ENCODE data around the gene PROS1. TPM values are rescaled to one million over a fixed set of nuclear protein-coding genes. Genes with fewer than 3 reads are reported as not detected.

PROS1 gene
- total and polyA plus RNA-seq, 10 of the 15 experiments (the other 5 are each of a cell fraction or from before 2014, with no cell fraction given): 0.10 TPM; not detected in 9

DNA sequence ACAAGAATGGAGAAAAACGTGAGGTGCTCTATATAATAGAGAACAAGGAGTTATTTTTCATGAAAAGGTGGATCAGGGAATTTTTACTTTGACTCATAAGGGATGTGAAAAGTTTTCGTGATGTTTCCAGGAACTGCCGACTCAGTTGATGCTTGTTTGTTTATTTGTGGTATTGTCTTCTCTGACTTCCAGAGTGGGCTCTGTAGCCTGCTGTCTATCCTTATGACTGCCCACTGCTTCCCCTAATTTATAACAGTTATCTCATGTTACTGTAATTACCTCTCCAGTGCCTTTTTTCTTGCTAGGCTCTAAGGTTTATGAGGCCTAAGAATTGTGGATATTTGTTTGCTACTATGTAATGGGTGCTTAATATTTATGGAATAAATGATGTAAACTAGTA, 18.5 kb upstream of the PROS1 start:
- Histone ChIP-seq H2AFZ (ENCODE audit: control insufficient read depth, low read depth, low read length) (no peak overlapping the region), H3K36me3 (ENCODE audit: control insufficient read depth in 2 of 2, insufficient read depth in 2 of 2, low read length in 1 of 2) (no peaks in the 10 kb centered on the region; a peak in 1 of 4 replicates), H3K9me3 (replicated peaks; ENCODE audit: control insufficient read depth, insufficient read depth, low read length) (no peaks in the 10 kb centered on the region), H3K27ac (ENCODE audit: control insufficient read depth, insufficient read depth) (no peak overlapping the region), H3K79me2 (ENCODE audit: control insufficient read depth, insufficient read depth, low read length) (no peaks in the 10 kb centered on the region), H3K27me3 (replicated peaks in 1 of 2; ENCODE audit: control insufficient read depth in 2 of 2, insufficient read depth in 2 of 2, low read length in 1 of 2) (no peaks in the 10 kb centered on the region), H3K4me3 (no peak overlapping the region), H3K4me2 (ENCODE audit: control insufficient read depth, insufficient read depth) (no peak overlapping the region), H4K20me1 (ENCODE audit: control insufficient read depth, insufficient read depth) (no peaks in the 10 kb centered on the region), H3K4me1 (ENCODE audit: control insufficient read depth, insufficient read depth, low read length) (no peaks in the 10 kb centered on the region), H3K9ac (ENCODE audit: control insufficient read depth, insufficient read depth, low read length) (no peak overlapping the region)
- ChIA-PET SMC1A (ENCODE audit: uncharacterized antibody, unreplicated experiment) (interaction anchor here (1.5 to 1.6 kb wide), 2 partner anchors 11 to 110 kb away, joined by 3 to 7 read pairs; no protein-coding TSS in a partner anchor), POLR2A (no interaction called here), CTCF (interaction anchor here (1.0 to 1.2 kb wide), 2 partner anchors 11 to 13 kb away, joined by 3 read pairs; no protein-coding TSS in a partner anchor), RAD21 (ENCODE audit: unreplicated experiment) (no interaction called here)
- no peak for DNase-seq (ENCODE audit: low read depth, low spot score)
- peak; percentile 59 for FAIRE-seq
- TF ChIP-seq PAX5 (IDR thresholded peaks at IDR 0.05; ENCODE audit: borderline replicate concordance, low read depth, low read length): no peak
- in situ Hi-C loops (cut with MboI): no loop called here
- no peak for ATAC-seq
- 64% methylated on average over 3 of the region's 3 CpGs for WGBS (ENCODE audit: insufficient coverage, insufficient replicate concordance, low lambda C conversion rate, missing lambda C conversion rate)
- intact Hi-C loops (cut with micrococcal nuclease; ENCODE audit: unreplicated experiment): no loop called here
- no TSS peak for BruUV-seq (replicated peaks)

DNA sequence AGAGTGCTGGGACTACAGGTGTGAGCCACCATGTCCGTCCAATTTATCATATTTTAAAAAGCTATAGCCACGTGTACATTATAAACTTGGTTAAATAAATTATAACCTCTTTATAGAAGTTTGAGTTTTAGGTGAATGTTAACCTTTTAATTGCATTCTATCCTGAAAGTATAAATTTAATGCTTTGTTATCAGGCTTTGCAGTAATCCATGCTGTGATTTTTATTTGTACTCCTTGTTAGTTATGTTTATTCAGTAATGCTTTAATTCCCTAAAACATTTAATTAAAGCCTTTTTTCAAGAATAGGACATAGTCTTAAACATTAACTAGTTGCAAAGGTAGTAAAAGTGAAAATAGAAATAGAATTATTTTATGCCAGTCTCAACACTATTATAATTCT, 17.9 kb upstream of the PROS1 start:
- ATAC-seq: no peak
- no peaks in the 10 kb centered on the region; a peak in 1 of 4 replicates for H3K36me3 ChIP-seq (ENCODE audit: control insufficient read depth in 2 of 2, insufficient read depth in 2 of 2, low read length in 1 of 2)
- in situ Hi-C loops (cut with MboI): no loop called here
- RAD21 ChIA-PET (ENCODE audit: unreplicated experiment): no interaction called here
- no peak for FAIRE-seq
- BruUV-seq (replicated peaks): no TSS peak
- no peak overlapping the region for H3K9ac ChIP-seq (ENCODE audit: control insufficient read depth, insufficient read depth, low read length)
- no peaks in the 10 kb centered on the region for H3K79me2 ChIP-seq (ENCODE audit: control insufficient read depth, insufficient read depth, low read length)
- intact Hi-C loops (cut with micrococcal nuclease; ENCODE audit: unreplicated experiment): no loop called here
- CTCF ChIA-PET: interaction anchor here (0.6 to 1.3 kb wide), 3 partner anchors 110 to 283 kb away, joined by 3 read pairs; no protein-coding TSS in a partner anchor
- no peaks in the 10 kb centered on the region for H3K27me3 ChIP-seq (replicated peaks in 1 of 2; ENCODE audit: control insufficient read depth in 2 of 2, insufficient read depth in 2 of 2, low read length in 1 of 2)
- H2AFZ ChIP-seq (ENCODE audit: control insufficient read depth, low read depth, low read length): no peak overlapping the region
- no peak overlapping the region for H3K4me2 ChIP-seq (ENCODE audit: control insufficient read depth, insufficient read depth)
- DNase-seq (ENCODE audit: low read depth, low spot score): no peak
- no peak overlapping the region for H3K27ac ChIP-seq (ENCODE audit: control insufficient read depth, insufficient read depth)
- no peaks in the 10 kb centered on the region for H3K4me1 ChIP-seq (ENCODE audit: control insufficient read depth, insufficient read depth, low read length)
- no peaks in the 10 kb centered on the region for H3K9me3 ChIP-seq (replicated peaks; ENCODE audit: control insufficient read depth, insufficient read depth, low read length)
- SMC1A ChIA-PET (ENCODE audit: uncharacterized antibody, unreplicated experiment): no interaction called here
- no peak overlapping the region for H3K4me3 ChIP-seq
- POLR2A ChIA-PET: no interaction called here
- 93% methylated on average over 2 of the region's 2 CpGs for WGBS (ENCODE audit: insufficient coverage, insufficient replicate concordance, low lambda C conversion rate, missing lambda C conversion rate)
- H4K20me1 ChIP-seq (ENCODE audit: control insufficient read depth, insufficient read depth): no peaks in the 10 kb centered on the region
- TF ChIP-seq, protein P1, sequence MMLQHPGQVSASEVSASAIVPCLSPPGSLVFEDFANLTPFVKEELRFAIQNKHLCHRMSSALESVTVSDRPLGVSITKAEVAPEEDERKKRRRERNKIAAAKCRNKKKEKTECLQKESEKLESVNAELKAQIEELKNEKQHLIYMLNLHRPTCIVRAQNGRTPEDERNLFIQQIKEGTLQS (IDR thresholded peaks at IDR 0.05; ENCODE audit: borderline replicate concordance, extremely low read depth, low read depth, low read length): no peak
- TF ChIP-seq ZNF24 (IDR thresholded peaks at IDR 0.05) (no peak), SUPT20H (IDR thresholded peaks at IDR 0.05; ENCODE audit: borderline replicate concordance, control insufficient read depth, low read depth, low read length) (no peak), SMAD5 (IDR thresholded peaks at IDR 0.05; ENCODE audit: low read depth) (no peak), STAT1 (conservative IDR thresholded peaks at IDR 0.05) (no peak), ESRRA (IDR thresholded peaks at IDR 0.05; ENCODE audit: low read length) (no peak), JUNB (IDR thresholded peaks at IDR 0.05) (no peak), ZNF384 (IDR thresholded peaks at IDR 0.05; ENCODE audit: borderline replicate concordance, low read depth, low read length) (no peak)
- TF ChIP-seq, protein P2, sequence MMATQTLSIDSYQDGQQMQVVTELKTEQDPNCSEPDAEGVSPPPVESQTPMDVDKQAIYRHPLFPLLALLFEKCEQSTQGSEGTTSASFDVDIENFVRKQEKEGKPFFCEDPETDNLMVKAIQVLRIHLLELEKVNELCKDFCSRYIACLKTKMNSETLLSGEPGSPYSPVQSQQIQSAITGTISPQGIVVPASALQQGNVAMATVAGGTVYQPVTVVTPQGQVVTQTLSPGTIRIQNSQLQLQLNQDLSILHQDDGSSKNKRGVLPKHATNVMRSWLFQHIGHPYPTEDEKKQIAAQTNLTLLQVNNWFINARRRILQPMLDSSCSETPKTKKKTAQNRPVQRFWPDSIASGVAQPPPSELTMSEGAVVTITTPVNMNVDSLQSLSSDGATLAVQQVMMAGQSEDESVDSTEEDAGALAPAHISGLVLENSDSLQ (IDR thresholded peaks at IDR 0.05): no peak
- TF ChIP-seq, protein P3, sequence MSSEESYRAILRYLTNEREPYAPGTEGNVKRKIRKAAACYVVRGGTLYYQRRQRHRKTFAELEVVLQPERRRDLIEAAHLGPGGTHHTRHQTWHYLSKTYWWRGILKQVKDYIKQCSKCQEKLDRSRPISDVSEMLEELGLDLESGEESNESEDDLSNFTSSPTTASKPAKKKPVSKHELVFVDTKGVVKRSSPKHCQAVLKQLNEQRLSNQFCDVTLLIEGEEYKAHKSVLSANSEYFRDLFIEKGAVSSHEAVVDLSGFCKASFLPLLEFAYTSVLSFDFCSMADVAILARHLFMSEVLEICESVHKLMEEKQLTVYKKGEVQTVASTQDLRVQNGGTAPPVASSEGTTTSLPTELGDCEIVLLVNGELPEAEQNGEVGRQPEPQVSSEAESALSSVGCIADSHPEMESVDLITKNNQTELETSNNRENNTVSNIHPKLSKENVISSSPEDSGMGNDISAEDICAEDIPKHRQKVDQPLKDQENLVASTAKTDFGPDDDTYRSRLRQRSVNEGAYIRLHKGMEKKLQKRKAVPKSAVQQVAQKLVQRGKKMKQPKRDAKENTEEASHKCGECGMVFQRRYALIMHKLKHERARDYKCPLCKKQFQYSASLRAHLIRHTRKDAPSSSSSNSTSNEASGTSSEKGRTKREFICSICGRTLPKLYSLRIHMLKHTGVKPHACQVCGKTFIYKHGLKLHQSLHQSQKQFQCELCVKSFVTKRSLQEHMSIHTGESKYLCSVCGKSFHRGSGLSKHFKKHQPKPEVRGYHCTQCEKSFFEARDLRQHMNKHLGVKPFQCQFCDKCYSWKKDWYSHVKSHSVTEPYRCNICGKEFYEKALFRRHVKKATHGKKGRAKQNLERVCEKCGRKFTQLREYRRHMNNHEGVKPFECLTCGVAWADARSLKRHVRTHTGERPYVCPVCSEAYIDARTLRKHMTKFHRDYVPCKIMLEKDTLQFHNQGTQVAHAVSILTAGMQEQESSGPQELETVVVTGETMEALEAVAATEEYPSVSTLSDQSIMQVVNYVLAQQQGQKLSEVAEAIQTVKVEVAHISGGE (CRISPR knock-in tag; IDR thresholded peaks at IDR 0.05): no peak

Measured in GM12878 (cell line).